Activated CD4-positive, alpha-beta T cell treated with anti-CD3 and anti-CD28 coated beads, Interleukin-2, Interleukin-4, amounts not matched to agents 100 ng/mL and 50 ng/mL, durations not matched to agents 16 hours and 8 hours (primary cell): Measurements from ENCODE around the gene MSL2.
A peak's percentile ranks its signal among the peaks of the same experiment; 100 is the strongest.
"Not testable (repeated sequence)": the region's sequence is repeated elsewhere in the genome, so short reads cannot be mapped to it uniquely, and the experiment has no call there.

ENCODE experiments used
- DNase-seq: peaks from one replicate; pipeline ENCODE4 v3.0.0-alpha.2; 2020; ENCODE audit warnings: low spot score

The MSL2 gene, protein sequence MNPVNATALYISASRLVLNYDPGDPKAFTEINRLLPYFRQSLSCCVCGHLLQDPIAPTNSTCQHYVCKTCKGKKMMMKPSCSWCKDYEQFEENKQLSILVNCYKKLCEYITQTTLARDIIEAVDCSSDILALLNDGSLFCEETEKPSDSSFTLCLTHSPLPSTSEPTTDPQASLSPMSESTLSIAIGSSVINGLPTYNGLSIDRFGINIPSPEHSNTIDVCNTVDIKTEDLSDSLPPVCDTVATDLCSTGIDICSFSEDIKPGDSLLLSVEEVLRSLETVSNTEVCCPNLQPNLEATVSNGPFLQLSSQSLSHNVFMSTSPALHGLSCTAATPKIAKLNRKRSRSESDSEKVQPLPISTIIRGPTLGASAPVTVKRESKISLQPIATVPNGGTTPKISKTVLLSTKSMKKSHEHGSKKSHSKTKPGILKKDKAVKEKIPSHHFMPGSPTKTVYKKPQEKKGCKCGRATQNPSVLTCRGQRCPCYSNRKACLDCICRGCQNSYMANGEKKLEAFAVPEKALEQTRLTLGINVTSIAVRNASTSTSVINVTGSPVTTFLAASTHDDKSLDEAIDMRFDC

DNA sequence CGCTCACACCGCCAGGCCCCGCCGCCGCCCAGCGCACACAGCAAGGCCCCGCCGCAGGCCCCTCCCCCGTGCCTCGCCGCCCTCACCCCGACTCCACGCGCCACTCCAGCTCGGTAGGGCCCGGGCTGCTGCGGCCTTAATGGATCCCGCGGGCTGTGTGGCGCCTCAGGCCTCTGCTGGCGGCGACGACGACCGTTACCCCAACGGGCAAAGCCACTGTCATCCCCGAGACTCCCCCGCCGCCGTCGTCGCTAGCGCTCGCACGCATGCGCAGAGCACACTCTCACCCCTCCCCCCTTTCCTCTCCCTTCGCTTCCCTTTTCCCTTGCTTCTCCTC, at the start of gene MSL2:
Gene MSL2 (minus strand): TSS at position 272 of the 337 bp plus-strand sequence. CDS start 1,222 bp downstream, outside the sequence.
- no peak for DNase-seq

DNA sequence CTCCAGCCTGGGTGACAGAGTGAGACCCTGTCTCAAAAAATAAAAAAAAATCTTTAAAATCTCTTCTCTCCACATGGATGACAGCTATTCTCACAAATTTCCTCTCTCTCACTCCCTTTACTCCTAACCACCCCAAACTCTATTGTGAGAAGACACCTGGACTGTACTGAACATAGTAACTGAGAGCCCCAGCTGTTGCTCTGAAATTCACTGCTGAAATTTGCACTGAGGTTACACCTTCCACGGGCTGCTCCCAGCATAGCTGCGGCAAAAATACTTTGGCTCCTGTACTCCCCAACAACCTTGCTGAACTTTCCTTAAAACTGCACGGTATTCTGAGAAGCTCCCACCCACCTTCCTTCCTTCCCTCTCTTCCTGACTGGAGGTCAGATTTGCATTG, 49.6 kb upstream of the MSL2 start:
- DNase-seq = no peak

DNA sequence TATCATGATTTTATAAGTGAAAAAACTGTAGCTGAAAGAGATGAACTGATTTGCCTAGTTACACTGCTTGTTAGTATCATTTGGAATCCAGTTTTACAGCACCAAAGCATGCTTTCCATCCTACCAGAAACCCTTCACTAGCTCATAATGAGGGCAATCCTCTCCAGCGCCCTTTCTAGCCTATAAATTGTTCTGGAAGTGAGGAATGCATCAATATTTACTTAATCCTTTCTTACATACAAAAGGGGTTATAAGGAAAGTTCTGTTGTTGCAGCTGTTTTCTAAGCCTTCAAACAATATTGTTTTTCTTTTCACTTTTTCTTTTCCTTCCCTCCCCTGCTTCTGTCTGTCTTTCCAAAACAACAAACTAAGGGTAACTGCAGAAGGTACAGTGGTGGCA, 43.0 kb upstream of the MSL2 start:
- no peak for DNase-seq

DNA sequence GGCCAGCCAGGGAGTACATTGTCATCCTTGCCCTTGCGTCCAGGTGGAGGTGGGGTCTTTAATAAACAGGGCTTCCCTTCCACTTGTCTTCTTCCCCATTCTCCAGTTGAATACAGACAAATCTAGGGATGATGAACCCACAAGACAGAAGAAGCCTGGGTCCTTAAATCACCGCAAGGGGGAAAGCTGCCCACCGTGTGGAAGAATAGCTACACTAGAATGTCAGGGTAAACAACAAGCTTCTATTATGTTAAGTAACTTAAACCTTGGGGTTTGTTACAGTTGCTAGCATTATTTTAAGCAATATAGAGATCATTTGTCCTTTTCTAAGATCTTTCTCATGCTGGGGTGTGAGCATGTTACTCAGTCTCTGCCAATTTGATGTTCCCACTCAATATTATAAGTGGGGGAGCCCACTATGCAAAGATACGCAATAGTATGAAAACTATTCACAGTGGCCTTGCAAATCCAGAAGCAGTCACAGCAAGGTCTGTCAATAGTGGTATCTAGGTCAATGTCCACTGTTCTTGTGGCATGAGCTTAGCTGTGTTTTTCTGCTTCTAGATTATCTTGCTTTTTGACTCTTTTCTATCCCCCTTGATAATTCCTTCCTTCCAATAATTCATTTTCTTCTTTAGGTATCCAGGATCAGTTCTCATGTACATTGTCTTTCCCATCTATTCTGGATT, 42.0 kb upstream of the MSL2 start:
- DNase-seq = no peak

DNA sequence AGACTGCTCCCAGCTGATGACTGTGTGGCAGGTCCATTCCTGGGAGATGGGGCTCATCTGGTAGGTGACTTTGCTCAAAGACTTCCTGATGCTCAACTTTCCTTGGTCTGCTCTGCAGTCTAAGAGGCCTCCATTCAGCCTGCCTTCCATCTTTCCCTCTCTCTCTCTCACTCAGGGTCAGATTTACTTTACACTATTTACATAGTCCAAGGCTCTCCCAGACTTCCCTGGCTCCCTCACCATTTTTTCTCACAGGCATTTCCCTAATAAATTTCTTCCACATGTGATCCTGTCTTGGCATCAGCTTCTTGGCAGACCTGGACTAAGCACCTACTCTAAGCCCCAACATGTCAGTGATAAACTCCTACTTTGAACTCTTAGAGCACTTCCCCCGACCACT, 41.0 kb upstream of the MSL2 start:
- no peak for DNase-seq

DNA sequence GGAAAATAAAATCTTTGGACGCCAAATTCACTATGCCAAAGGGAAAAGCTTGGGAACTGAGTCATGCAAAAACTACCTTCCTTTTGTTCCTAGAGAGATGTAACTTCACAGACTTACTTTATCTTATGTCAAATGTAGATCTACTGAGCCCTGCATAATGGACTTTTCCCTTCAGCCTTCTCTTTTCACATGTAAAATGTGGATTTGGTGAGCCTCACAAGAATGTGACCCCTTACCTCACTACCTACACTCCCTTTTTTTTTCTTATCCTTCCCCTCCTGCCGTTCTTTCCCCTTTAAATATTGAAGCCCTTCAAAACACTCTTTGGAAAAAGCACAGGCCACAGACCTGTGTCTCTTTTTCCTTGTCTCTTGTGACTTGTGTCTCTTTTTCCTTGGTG, 40.0 kb upstream of the MSL2 start:
- DNase-seq = no peak

DNA sequence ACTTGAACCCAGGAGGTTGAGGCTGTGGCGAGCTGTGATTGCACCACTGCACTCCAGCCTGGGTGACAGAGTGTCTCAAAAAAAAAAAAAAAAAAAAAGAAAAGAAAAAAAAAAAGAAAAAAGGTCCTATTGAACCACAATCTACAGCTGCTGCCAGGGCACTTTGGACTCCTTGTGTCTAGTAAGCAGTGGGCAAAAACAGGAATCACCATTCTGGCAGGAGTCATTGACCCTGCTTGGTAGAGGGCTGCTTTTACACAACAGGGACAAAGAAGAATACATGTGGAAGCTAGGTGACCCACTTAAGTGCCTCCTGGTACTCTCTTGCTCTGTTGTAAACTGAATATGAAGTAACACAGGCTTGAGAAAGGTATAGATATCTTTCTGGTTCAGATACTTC, 39.4 kb upstream of the MSL2 start:
- DNase-seq = no peak

DNA sequence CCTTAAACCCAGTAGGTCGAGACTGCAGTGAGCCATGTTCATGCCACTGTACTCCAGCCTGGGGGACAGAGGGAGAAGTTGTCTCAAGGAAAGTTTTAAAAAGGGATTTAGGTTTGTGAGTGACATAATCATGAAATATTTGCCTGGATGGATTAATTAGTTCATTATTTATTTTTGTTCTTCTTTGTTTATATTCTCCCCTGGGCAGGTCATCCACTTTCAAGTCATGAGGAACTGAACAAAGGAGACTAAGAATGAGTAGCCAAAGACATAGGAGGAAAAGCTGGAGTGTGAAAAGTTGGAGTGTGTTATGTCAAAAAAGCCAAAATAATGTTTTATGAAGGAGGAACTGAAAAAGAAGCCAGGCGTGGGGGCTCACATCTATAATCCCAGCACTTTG, 36.3 kb upstream of the MSL2 start:
- DNase-seq = no peak

DNA sequence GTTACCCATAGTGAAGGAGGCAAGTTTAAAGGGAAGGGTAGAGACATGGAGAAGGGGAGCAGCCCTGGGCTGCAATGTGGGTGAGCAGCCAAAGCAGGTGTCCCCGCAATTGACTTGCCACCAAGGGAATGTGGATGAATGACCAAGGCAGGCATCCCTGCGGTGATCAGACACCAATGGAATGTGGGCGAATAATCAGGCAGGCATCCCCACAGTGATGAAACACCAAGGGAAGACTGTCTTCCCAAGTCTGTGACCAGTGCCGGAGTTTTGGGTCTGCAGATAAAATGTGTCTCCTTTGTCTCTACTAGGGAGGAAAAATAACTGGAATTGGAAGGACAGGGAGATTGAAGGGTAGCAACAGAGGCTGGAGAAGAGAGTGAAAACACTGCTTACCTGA, 26.6 kb upstream of the MSL2 start:
- DNase-seq = not testable (repeated sequence)

DNA sequence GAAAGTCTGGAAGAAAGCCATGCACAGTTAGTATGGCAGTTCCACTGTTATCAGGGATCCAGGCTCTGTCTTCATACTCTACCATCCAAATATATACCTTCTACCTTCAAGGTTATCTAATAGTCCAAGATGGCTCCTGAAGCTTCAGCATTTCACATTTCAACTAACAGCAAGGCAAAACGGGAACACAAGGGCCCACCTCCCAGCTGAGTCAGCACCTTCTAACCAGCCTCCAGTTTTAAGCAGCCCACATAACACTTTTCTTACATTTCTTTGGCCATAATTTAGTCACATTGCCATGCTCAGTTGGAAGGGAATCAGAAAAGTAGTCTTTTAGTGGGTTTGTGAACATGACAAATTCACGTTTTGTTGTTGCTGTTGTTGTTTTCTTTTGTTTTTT, 15.4 kb upstream of the MSL2 start:
- no peak for DNase-seq

DNA sequence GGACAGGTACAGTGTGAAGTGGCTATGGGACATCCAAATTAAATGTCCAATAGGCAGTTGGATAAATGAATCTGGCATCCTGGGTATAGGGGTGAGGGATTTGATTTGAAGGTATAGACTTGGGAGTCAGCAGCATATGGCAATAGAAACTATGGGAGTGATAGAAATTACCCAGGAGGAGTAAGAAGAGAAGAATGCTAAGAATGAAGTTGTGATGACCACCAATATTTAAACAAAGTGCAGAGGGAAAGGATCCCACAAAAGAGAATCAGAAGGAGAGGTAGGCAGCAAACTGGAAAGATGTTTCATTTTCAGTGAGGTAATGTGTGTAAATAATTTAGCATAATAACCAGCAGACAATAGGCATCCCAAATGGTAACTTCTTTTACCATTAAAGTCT, 13.8 kb upstream of the MSL2 start:
- DNase-seq = no peak

DNA sequence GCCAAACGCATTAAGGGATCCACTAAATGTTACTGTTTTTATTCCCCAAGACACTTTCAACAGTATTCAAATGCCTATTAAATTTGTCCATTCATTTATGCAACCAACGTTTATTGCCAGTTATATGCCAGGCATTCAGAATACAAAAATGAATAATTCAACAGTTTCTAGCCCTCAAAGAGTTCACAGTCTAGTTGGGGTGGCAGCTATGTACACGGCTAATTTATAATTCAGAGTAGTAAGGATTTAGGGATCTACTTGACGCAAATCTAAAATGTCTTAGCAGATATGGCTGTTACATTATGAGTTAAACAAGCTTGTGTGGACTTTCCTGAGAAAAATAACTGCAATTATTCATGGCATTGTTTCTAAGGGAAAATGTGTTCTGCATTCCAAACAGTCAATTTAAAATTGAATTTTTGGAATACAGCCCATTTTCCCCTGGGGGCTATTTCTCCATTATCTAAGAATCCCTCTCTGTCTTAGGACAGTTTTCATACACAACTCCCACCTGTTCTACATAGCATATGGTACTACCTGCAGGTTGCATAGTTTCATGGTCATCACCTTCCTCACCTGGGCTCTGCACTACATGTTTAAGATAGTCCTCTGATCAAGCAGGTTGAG, 11.5 kb upstream of the MSL2 start:
- DNase-seq = no peak

DNA sequence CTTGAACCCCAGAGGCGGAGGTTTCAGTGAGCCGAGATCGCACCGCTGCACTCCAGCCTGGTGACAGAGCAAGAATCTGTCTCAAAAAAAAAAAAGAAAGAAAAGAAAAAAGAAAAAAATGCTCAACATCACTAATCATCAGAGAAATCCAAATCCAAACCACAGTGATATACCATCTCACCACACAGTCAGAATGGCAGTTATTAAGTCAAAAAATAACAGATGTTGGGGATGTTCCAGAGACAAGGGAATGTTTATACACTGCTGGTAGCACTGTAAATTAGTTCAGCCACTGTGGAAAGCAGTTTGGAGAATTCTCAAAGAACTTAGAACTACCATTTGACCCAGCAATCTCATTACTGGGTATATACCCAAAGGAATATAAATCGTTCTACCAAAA, 3.1 kb upstream of the MSL2 start:
- DNase-seq = not testable (repeated sequence)

DNA sequence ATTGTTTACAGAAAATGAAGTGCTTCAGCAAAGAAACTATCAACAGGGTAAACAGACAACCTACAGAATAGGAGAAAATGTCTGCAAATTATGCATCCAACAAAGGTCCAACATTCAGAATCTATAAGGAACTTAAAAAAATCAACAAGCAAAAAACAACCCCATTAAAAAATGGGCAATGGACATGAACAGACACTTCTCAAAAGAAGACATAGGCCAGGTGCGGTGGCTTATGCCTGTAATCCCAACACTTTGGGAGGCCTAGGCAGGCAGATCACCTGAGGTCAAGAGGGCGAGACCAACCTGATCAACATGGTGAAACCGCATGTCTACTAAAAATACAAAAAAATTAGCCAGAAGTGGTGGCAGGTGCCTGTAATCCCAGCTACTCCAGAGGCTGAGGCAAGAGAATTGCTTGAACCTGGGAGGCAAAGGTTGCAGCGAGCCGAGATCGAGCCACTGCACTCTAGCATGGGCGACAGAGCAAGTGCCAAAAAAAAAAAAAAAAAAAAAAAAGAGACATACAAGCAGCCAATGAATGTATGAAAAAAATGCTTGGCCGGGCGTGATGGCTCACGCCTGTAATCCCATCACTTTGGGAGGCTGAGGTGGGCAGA, 2.4 kb upstream of the MSL2 start:
- DNase-seq = not testable (repeated sequence)

DNA sequence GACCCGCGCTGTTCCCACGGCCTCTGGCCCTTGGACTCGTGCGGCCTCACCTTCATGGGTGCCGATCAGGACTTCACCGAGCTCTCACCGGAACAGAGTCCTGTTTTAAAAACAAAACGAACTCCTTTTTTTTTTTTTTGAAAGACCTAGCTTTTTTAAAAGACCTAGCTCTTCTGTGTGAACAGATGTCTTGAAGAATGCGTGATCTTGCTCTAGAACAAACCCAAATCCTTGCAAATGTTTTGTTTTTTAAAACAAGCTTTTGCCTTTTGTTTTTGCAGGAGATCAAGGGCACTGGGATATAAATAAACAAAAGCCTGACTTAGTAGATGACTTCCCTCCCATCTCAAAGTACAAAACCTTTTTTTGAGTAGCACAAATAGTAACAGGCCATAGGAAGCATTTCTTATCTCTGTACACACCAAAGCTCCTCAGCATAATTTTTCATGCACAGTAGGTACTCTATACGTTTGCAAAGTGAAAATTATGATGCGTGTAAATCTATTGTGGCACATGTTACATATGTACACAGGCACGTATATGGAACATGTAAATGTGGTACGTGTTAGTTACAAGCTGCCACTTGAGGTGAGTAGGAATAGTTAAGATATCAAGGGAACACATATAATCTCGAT, 1.1 kb upstream of the MSL2 start:
- DNase-seq = no peak

DNA sequence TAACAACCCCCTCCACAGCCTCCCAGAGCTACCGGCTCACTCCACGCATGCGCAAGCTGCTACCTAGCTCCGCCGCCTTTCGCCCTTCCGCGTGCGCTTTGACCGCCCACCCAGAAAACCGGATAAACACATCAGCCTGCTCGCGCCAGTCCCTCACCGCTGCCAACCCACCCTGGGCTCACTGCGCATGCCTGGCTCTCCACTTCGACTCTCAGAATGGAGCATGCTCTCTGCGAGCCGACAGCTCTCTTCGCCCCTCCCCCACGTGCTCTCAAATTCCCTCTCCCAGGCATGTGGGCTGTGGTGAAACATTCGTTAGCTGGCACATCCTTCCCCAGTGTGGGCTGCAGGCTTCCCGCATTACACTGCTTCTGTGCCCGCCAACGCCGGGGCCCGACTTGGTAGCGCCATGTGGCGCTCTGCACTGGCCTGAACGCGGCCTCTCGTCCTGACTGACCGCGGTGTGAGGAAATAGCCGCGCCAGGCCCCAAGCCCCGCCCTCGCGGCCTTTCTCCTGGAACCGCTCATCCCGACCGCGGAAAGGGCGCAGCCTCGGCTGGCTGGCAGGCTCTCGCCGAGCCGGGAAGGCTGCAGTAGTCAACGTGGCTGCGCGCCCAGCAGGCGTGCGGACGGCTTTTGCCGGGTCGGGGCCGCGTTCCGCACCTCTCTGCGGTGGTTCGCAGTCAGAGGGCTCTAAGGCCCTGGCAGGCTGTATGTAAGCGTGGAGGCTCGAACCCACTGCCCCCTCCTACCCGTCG, 445 bp upstream of the MSL2 start:
- peak; percentile 100 for DNase-seq

DNA sequence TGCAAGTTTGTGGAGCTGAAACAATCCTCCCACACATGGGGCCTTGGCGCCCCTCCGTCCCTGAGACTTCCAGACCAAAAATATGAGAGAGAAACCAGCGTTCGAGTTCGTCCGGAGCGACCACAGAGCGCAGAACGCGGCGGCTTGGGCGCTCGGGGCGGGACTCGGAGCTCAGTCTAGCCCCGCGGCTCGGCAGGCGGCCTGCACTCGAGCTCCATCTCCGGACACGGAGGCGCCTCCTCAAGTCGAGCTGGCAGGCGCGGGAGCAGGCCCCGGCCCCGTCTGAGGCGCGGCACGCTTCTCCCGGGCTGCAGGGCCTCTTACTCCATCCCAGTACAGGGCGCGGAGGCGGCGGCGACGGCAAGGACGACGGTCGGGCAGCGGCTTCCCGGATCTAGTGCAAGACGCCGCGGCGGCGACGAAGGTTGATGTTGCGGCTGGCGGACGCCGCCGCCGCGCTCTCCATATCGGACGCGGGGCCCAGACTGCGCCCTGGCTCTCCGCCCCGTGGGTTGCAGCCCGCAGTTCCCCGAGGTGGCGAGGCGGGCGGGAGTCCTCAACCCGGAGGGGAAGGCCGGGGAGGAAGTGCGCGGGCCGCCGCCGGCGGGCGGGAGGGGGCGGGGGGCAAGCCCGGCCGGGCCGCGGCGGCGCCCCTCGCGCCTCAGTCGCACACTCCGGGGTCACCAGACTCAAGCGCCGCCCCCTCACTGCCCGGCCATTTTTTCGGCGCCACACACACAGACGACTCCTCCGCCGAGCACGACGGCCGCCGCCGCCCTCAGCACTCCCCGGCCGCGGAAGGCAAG, 674 bp downstream of the MSL2 start:
- DNase-seq = peak; percentile 68

DNA sequence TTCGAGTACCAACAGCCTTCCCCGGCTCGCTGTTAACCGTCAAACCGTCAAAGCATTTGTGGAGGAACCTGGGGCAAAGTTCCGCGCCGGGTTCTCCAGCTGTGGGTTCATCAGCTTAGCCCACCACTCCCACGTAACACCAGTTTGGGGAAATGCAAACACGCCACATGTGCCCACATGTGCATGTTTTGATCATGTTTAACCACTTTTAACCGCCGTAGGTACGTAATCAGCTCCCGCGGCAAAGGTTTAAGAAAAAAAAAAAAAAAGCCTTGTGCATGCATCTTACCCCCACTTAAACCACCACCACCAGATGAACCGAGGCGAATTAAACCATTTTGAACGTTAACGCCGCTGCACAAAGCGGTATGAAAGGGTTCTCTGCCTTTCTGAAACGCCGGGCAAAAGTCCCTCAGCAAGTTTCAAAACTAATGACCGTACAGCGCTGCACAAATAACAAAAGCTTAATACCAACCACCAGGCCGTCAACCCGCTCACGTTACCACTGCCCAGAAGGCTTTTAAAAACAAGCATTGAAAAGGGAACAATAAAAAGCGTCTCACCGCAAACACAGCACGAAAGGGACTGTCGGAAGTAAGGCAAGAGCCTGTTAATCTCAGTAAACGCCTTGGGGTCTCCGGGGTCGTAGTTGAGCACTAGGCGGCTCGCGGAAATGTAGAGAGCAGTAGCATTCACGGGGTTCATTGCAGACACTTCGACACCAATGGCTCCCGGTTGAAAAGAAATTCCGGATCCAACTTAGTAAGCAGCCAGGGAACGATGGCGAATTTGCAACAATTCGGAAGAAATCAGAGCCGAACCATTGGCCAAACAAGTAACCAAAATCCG, 1.5 kb downstream of the MSL2 start:
- peak; percentile 72 for DNase-seq

DNA sequence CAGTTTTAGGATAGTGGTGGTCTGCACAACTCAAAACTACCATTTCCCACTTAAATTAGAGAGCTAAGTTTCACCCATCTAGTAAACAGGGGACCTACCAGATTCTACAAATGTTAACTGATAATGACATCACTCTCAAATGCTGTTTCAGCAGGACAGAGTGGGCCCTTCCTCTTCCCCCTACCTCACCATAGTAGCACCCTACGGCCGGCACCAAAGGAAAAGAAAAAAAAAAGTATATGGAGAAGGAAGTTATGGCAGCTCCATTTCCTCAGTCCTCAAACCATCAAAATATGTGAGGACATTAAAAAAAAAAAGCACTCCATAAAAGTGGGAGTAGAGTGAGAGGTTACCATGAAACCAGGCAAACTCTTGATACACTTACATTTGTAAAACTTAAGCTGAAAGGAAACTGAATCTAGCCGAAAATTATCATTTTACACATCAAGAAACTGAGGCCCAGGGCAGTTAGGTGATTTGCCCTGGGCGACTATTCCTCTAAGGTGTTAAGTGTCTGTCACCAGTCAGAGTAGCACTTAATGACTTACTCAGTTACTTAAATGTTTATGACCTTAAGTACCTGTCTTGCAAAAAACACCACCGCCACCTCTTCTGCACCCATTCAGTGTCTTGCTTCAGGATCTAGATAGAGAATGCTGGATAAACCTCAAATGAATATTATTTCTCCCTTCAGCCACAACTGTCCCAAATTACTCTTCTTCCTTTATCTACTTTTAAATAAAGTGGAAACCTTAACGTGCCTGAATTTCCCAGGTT, 2.7 kb downstream of the MSL2 start:
- peak; percentile 19 for DNase-seq
